Measurements from ENCODE around the gene SMIM28.

DNA sequence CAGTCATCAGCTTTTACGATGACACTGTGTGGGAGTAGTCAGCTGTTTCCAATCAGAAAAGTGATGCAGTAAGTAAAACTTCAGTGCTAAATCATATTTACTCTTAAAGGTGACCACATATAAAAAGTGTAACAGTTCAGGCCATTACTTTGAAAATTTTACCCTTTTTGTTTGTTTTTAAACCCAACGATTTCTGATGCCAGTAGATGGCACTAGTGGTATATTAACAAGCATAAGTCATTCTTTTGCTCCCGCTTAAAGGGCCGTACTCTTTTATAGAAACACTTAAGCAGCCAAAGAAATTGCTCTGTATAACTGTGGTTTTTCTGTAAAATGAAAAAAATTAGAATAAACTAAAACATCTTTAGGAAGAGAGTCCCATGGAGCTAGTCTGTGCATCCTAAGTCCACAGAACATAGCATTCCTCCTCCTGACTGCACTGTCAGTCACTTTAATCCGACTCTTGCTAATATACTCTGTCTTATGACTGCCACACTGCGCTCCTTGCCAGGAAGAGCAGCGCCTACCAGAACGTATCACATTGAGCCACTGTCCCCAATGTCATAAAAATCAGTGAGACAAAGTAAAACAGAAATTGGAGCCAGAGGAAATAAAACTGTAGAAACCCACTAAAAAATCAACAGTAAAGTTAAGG, 51.4 kb downstream of the SMIM28 start:
- TF ChIP-seq, protein P1, sequence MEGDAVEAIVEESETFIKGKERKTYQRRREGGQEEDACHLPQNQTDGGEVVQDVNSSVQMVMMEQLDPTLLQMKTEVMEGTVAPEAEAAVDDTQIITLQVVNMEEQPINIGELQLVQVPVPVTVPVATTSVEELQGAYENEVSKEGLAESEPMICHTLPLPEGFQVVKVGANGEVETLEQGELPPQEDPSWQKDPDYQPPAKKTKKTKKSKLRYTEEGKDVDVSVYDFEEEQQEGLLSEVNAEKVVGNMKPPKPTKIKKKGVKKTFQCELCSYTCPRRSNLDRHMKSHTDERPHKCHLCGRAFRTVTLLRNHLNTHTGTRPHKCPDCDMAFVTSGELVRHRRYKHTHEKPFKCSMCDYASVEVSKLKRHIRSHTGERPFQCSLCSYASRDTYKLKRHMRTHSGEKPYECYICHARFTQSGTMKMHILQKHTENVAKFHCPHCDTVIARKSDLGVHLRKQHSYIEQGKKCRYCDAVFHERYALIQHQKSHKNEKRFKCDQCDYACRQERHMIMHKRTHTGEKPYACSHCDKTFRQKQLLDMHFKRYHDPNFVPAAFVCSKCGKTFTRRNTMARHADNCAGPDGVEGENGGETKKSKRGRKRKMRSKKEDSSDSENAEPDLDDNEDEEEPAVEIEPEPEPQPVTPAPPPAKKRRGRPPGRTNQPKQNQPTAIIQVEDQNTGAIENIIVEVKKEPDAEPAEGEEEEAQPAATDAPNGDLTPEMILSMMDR (IDR thresholded peaks at IDR 0.05), result peak; percentile 34 to 79 (median 72)
- TF ChIP-seq POLR2AphosphoS5 (IDR thresholded peaks at IDR 0.05) (peak; percentile 11), POLR2A (IDR thresholded peaks at IDR 0.05) (no peak)
